ENCODE data around the gene PHLDA3.
A peak's percentile ranks its signal among the peaks of the same experiment; 100 is the strongest.

Gene PHLDA3

DNA sequence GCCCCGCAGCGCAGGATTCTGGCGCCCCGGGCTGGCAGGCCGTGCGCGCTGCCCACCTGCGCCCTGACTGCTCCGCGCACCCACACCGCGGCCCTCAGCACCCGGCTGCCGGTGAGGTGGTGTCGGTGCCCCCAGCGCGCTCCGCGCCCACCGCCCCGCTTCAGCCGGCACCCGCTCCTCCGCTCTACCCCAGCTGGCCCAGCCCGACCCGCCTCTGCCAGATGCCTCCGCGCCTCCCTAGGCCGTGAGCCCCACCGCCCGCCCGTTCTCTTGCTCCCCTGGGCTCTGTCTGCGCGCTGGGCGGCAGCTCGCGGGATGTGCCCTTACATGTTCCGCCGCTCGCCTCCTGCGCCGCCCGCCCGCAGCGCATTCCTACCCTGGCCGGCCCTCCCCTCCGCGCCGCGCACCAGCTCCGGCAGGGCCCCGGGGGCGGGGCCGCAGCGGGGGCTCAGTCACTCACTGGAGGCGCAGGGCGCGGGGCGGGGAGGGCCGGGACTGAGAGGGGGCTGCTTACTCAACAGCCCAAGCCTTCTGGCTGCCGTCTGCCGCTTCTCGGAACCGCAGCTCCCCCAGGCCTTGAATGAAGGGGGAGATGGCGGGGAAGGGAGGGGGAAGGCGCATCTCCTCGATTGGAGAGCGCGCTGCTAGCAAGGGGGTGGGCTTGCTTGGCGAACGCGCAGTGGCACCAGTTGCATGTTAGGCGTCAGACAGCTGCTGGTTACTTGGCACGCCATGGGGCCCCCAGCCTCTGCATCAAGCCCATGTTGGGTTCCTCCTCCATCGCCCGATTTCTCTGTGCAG lies at the start of gene PHLDA3:
Gene PHLDA3, minus strand, starts transcription at position 345 of the 801 bp plus-strand sequence. CDS start 402 bp downstream, outside the sequence.
- Histone ChIP-seq H3K4me3 (ENCODE audit: low read depth, low read length) (peak within 1 kb of the TSS; percentile 90), H3K4me1 (ENCODE audit: control insufficient read depth, insufficient read depth, low read length, unreplicated experiment) (peaks cover 27% of the 10 kb centered on the region), H3K36me3 (ENCODE audit: insufficient read depth, low read length) (no peaks in the 10 kb centered on the region), H3K27ac (ENCODE audit: low read depth, low read length) (peak within 1 kb of the TSS; percentile 57), H3K27me3 (ENCODE audit: insufficient read depth, low read length) (no peaks in the 10 kb centered on the region), H3K79me2 (ENCODE audit: control insufficient read depth, insufficient read depth, low read length, unreplicated experiment) (peaks cover 29% of the 10 kb centered on the region), H2AFZ (ENCODE audit: low read length, unreplicated experiment) (peak within 1 kb of the TSS; percentile 52)

DNA sequence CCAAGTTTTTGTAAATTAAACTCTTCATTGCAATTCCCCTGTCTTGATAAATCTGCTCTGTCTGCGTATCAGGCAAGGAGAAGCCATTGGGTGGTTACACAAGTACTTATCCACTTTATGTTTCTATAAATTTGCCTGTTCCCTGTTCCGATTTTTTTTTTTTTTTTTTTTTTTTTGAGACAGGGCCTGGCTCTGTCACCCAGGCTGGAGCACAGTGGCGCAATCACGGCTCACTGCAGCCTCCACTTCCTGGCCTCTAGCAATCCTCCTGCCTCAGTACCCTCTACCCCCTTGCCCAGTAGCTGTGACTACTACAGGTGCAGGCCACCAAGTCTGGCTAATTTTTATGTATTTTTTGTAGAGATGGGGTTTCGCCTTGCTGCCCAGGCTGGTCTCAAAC lies 49.1 kb upstream of the PHLDA3 start:
- no peak overlapping the region for H2AFZ ChIP-seq (ENCODE audit: low read length, unreplicated experiment)
- no peak overlapping the region for H3K27ac ChIP-seq (ENCODE audit: low read depth, low read length)
- no peaks in the 10 kb centered on the region for H3K4me1 ChIP-seq (ENCODE audit: control insufficient read depth, insufficient read depth, low read length, unreplicated experiment)
- no peaks in the 10 kb centered on the region for H3K79me2 ChIP-seq (ENCODE audit: control insufficient read depth, insufficient read depth, low read length, unreplicated experiment)
- no peaks in the 10 kb centered on the region for H3K27me3 ChIP-seq (ENCODE audit: insufficient read depth, low read length)
- no peak overlapping the region for H3K4me3 ChIP-seq (ENCODE audit: low read depth, low read length)
- no peaks in the 10 kb centered on the region for H3K36me3 ChIP-seq (ENCODE audit: insufficient read depth, low read length)

DNA sequence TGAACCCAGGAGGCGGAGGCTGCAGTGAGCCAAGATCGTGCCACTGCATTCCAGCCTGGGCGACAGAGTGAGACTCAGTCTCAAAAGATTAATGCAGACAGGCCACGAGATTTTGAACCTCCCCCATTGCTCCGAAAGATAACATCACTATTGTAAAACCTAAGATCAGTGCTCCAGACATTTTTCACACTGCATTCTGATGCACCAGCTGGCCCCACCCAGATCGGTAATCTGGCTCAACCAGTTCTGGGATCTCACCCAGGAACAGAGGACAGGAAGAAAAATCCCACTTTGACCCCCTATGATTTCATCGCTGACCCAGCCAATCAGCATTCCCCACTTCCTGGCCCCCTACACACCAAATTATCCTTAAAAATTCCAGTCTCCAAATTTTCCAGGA lies 48.6 kb upstream of the PHLDA3 start:
- H3K27me3 ChIP-seq (ENCODE audit: insufficient read depth, low read length) = no peaks in the 10 kb centered on the region
- no peak overlapping the region for H3K4me3 ChIP-seq (ENCODE audit: low read depth, low read length)
- H3K27ac ChIP-seq (ENCODE audit: low read depth, low read length) = no peak overlapping the region
- peaks cover 2% of the 10 kb centered on the region for H3K4me1 ChIP-seq (ENCODE audit: control insufficient read depth, insufficient read depth, low read length, unreplicated experiment)
- no peaks in the 10 kb centered on the region for H3K36me3 ChIP-seq (ENCODE audit: insufficient read depth, low read length)
- H3K79me2 ChIP-seq (ENCODE audit: control insufficient read depth, insufficient read depth, low read length, unreplicated experiment) = no peaks in the 10 kb centered on the region
- no peak overlapping the region for H2AFZ ChIP-seq (ENCODE audit: low read length, unreplicated experiment)

DNA sequence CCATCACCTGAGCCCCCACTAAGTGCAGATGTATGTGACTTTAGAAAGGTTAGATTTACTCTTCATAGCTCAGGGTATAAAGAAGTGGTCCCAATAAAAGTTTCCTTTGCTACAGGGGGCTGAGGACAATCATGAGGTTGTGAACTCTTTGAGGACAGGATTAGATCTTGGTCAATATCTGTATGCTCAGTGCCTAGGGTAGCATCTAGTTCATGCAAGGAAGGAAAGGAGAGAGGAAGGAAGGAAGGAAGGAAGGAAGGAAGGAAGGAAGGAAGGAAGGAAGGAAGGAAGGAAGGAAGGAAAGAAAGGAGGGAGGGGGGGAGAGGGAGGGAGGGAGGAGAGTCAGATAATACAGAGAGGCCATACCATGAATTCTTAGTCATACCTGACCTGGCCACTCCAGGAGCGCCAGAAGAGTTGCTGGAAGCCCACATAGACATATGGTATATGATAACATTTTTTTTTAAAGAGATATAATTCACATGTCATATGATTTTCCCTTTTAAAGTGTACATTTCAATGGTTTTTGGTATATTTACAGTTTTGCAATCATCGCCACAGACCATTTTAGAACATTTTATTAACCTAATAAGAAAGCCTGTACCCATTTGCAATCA lies 47.6 kb upstream of the PHLDA3 start:
- H3K4me1 ChIP-seq (ENCODE audit: control insufficient read depth, insufficient read depth, low read length, unreplicated experiment) = peaks cover 12% of the 10 kb centered on the region
- H3K4me3 ChIP-seq (ENCODE audit: low read depth, low read length) = no peak overlapping the region
- H3K27ac ChIP-seq (ENCODE audit: low read depth, low read length) = no peak overlapping the region

DNA sequence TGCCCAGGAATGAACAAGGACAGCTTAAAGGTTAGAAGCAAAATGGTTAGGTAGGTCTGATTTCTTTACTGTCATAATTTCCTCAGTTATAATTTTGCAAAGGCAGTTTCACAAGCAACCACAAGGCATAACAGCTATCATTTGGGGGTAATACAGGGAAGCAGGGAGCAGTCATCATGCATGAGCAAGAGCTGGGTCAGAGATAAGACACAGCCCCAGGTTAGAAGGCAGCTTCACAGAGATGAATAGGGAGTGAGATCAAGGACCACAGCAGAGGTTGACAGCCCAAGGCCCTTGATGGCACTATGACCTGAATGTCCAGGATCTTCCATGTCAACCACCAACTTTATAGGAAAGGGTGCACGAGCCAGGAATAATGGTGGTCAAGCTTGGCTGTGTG lies 46.9 kb upstream of the PHLDA3 start:
- Histone ChIP-seq H3K27me3 (ENCODE audit: insufficient read depth, low read length) (no peaks in the 10 kb centered on the region), H3K4me1 (ENCODE audit: control insufficient read depth, insufficient read depth, low read length, unreplicated experiment) (peaks cover 19% of the 10 kb centered on the region), H3K4me3 (ENCODE audit: low read depth, low read length) (no peak overlapping the region), H2AFZ (ENCODE audit: low read length, unreplicated experiment) (no peak overlapping the region), H3K79me2 (ENCODE audit: control insufficient read depth, insufficient read depth, low read length, unreplicated experiment) (no peaks in the 10 kb centered on the region), H3K27ac (ENCODE audit: low read depth, low read length) (no peak overlapping the region), H3K36me3 (ENCODE audit: insufficient read depth, low read length) (no peaks in the 10 kb centered on the region)

More for the DNA sequence above, 47.6 kb upstream of the PHLDA3 start:
- no peaks in the 10 kb centered on the region for H3K79me2 ChIP-seq (ENCODE audit: control insufficient read depth, insufficient read depth, low read length, unreplicated experiment)
- H3K36me3 ChIP-seq (ENCODE audit: insufficient read depth, low read length) = no peaks in the 10 kb centered on the region
- H3K27me3 ChIP-seq (ENCODE audit: insufficient read depth, low read length) = no peaks in the 10 kb centered on the region
- no peak overlapping the region for H2AFZ ChIP-seq (ENCODE audit: low read length, unreplicated experiment)

GRCh38 chr1:201515062-201515750 lies 46.2 kb upstream of the PHLDA3 start:
- Histone ChIP-seq H3K36me3 (ENCODE audit: insufficient read depth, low read length) (no peaks in the 10 kb centered on the region), H3K4me1 (ENCODE audit: control insufficient read depth, insufficient read depth, low read length, unreplicated experiment) (peaks cover 22% of the 10 kb centered on the region), H3K27me3 (ENCODE audit: insufficient read depth, low read length) (no peaks in the 10 kb centered on the region), H3K79me2 (ENCODE audit: control insufficient read depth, insufficient read depth, low read length, unreplicated experiment) (no peaks in the 10 kb centered on the region), H2AFZ (ENCODE audit: low read length, unreplicated experiment) (no peak overlapping the region), H3K4me3 (ENCODE audit: low read depth, low read length) (no peak overlapping the region), H3K27ac (ENCODE audit: low read depth, low read length) (no peak overlapping the region)

GRCh38 chr1:201514466-201514865 lies 45.5 kb upstream of the PHLDA3 start:
- Histone ChIP-seq H3K36me3 (ENCODE audit: insufficient read depth, low read length) (no peaks in the 10 kb centered on the region), H3K79me2 (ENCODE audit: control insufficient read depth, insufficient read depth, low read length, unreplicated experiment) (no peaks in the 10 kb centered on the region), H3K4me1 (ENCODE audit: control insufficient read depth, insufficient read depth, low read length, unreplicated experiment) (peaks cover 22% of the 10 kb centered on the region), H2AFZ (ENCODE audit: low read length, unreplicated experiment) (no peak overlapping the region), H3K4me3 (ENCODE audit: low read depth, low read length) (no peak overlapping the region), H3K27ac (ENCODE audit: low read depth, low read length) (no peak overlapping the region), H3K27me3 (ENCODE audit: insufficient read depth, low read length) (no peaks in the 10 kb centered on the region)

GRCh38 chr1:201513498-201514243 lies 44.7 kb upstream of the PHLDA3 start:
- Histone ChIP-seq H2AFZ (ENCODE audit: low read length, unreplicated experiment) (no peak overlapping the region), H3K27me3 (ENCODE audit: insufficient read depth, low read length) (no peaks in the 10 kb centered on the region), H3K27ac (ENCODE audit: low read depth, low read length) (no peak overlapping the region), H3K4me3 (ENCODE audit: low read depth, low read length) (no peak overlapping the region), H3K36me3 (ENCODE audit: insufficient read depth, low read length) (no peaks in the 10 kb centered on the region), H3K4me1 (ENCODE audit: control insufficient read depth, insufficient read depth, low read length, unreplicated experiment) (peaks cover 22% of the 10 kb centered on the region), H3K79me2 (ENCODE audit: control insufficient read depth, insufficient read depth, low read length, unreplicated experiment) (no peaks in the 10 kb centered on the region)

GRCh38 chr1:201511941-201512539 lies 43.1 kb upstream of the PHLDA3 start:
- peak overlapping the region; percentile 69 for H3K27ac ChIP-seq (ENCODE audit: low read depth, low read length)
- H2AFZ ChIP-seq (ENCODE audit: low read length, unreplicated experiment) = peak overlapping the region; percentile 70
- H3K4me3 ChIP-seq (ENCODE audit: low read depth, low read length) = peak overlapping the region; percentile 34; the same call in 1 of the 2 replicates
- H3K4me1 ChIP-seq (ENCODE audit: control insufficient read depth, insufficient read depth, low read length, unreplicated experiment) = peaks cover 29% of the 10 kb centered on the region
- peaks cover 5% of the 10 kb centered on the region for H3K79me2 ChIP-seq (ENCODE audit: control insufficient read depth, insufficient read depth, low read length, unreplicated experiment)
- no peaks in the 10 kb centered on the region for H3K27me3 ChIP-seq (ENCODE audit: insufficient read depth, low read length)
- no peaks in the 10 kb centered on the region for H3K36me3 ChIP-seq (ENCODE audit: insufficient read depth, low read length)

- Histone ChIP-seq H3K36me3 (ENCODE audit: insufficient read depth, low read length) (no peaks in the 10 kb centered on the region), H3K4me1 (ENCODE audit: control insufficient read depth, insufficient read depth, low read length, unreplicated experiment) (peaks cover 29% of the 10 kb centered on the region), H2AFZ (ENCODE audit: low read length, unreplicated experiment) (peak overlapping the region; percentile 70), H3K27me3 (ENCODE audit: insufficient read depth, low read length) (no peaks in the 10 kb centered on the region), H3K4me3 (ENCODE audit: low read depth, low read length) (peak overlapping the region; percentile 34; the same call in 1 of the 2 replicates), H3K27ac (ENCODE audit: low read depth, low read length) (peak overlapping the region; percentile 69), H3K79me2 (ENCODE audit: control insufficient read depth, insufficient read depth, low read length, unreplicated experiment) (peaks cover 10% of the 10 kb centered on the region)
These were observed 42.5 kb upstream of the PHLDA3 start for GRCh38 chr1:201511396-201511940.

All from ACC112 (cell line).